ENCODE measurements around the gene TOX2. TPM values are rescaled to one million over a fixed set of nuclear protein-coding genes. Genes with fewer than 3 reads are reported as not detected.

Gene TOX2
- polyA plus RNA-seq, 3 donors, result 2.7 to 3.3 (median 3.2) TPM

DNA sequence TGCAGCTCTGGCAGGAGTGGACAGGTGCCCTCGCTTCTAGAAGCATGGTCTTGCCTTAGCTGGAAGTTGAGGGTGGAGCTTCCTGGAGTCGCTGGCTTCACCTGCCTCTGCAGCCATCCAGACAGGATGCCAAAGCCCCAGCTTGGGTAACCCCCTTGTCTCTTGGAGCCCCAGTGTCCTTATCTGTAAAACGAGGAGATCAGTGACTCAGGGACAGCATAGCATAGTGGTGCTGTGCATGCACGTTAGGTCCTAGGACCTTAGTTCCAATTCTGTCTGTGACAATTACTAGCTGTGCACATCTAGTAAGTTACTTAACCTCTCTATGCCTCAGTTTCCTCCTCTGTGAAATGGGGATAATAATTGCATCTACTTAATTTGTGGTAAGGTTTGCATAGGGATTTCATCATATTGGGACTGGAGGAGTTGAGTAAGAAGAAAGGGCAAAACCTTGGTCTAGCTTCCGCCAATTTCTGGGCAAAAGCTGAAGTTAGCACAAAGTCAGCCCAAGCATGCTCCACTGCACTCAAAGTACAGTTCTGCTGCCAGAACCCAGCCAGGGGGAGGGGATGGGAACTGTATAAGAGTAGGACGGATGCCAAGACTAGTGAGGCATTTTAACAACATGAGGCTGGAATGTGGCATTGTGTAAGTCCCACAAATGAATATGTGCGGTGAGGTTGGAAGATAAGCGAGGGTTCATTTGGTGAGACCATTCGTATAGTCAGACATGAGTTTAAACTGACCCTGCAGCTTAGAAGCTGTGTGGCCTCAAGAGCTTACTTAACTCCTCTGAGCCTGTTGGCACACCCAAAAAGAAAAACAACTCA, 24.5 kb downstream of the TOX2 start:
- DNase-seq (ENCODE audit: low read depth in 3 of 3, low spot score in 2 of 3), result peak in 2 of 3 donors; percentile 37 to 46

GRCh38 chr20:43939762-43940121, 25.1 kb downstream of the TOX2 start:
- no peak for DNase-seq (ENCODE audit: low read depth in 3 of 3, low spot score in 2 of 3)

GRCh38 chr20:43940518-43941225, 26.0 kb downstream of the TOX2 start:
- DNase-seq (ENCODE audit: low read depth in 3 of 3, low spot score in 2 of 3), result no peak

GRCh38 chr20:43941476-43942200, 27.0 kb downstream of the TOX2 start:
- no peak for DNase-seq (ENCODE audit: low read depth in 3 of 3, low spot score in 2 of 3)

GRCh38 chr20:43942201-43942590, 27.5 kb downstream of the TOX2 start:
- DNase-seq (ENCODE audit: low read depth in 3 of 3, low spot score in 2 of 3), result no peak

DNA sequence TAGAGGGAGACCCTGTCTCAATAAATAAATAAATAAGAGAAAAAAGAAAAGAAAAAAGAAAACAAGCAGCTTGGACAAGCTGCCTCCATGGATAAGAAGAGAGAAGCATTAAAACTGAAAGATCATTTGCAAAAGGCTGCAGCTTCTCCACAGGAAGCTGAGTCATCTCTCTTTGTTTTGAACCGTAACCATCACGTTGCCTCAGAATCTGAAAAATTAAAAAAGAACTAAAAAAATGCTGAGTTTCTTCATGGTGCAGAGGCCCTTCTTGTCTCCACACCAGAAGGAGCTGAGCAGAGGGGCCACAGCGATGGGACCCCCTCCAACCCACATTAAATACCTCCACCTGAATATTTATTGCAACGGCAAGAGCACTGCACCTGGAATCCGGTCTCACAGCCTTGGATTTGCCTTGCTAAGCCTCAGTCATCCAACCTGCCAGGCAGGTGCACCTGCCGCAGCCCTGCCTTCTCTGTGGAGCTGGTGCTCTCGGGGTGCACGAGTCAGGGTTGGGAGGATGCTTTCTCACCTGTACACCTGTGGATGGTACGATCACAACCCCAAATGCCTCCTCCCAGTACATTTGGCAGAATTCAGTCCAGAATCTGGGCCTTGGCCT, 28.1 kb downstream of the TOX2 start:
- DNase-seq (ENCODE audit: low read depth in 3 of 3, low spot score in 2 of 3), result no peak

GRCh38 chr20:43943725-43944124, 29.1 kb downstream of the TOX2 start:
- no peak for DNase-seq (ENCODE audit: low read depth in 3 of 3, low spot score in 2 of 3)

- no peak for DNase-seq (ENCODE audit: low read depth in 3 of 3, low spot score in 2 of 3)
Observed at GRCh38 chr20:43944653-43945235, 30.1 kb downstream of the TOX2 start.

- DNase-seq (ENCODE audit: low read depth in 3 of 3, low spot score in 2 of 3), result no peak
Observed at GRCh38 chr20:43945391-43946205, 30.9 kb downstream of the TOX2 start.

- no peak for DNase-seq (ENCODE audit: low read depth in 3 of 3, low spot score in 2 of 3)
Observed at GRCh38 chr20:43946206-43946491, 31.5 kb downstream of the TOX2 start.

DNA sequence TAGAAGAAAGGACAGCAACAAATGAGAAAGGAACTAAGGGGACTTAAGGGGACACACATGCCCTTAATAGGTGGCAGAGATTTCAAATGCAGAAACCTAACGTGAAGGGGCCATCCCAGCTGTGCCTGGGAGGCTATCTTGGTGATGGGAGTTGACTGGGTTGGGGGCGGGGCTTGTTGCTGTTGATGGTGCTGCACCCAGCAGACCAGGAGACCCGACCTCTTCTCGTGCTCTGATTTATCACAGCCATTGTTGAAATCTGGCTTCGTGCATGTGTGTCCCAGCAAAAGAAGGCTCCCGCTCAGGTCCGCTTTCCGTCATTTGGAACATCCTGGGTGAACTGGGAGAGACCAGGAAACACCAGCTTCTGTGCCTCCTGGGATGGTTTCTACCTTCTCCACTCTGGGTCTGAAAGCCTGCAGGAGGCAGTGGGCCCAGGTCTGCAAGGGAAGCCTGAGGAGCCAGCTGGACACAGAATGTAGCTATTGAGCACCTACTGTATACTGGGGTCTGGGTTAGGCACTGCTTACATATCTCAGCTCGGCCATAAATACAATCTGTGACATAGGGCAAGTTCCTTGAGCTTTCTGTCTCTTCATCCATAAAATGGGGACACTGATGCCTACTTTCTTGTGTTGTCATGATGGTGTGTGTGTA, 32.1 kb downstream of the TOX2 start:
- DNase-seq (ENCODE audit: low read depth in 3 of 3, low spot score in 2 of 3), result no peak

DNA sequence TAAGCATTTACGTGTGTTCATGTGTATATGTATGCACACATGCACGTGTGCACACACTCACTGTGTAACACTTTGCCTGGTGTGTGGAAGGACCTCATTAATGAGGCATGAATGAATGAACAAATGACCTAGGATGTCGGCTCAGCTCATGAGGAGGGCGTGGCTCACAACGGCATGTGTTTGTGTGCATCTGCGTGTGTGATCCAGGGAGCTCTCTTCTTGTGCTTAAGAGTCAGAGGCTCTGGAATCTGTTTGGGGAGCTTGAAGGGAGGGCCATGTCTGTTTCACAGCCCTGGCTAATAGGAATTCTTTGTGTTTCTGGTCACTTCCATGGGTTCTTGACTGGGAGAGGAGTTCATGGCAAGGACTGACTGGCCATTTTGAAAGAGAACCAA, 32.7 kb downstream of the TOX2 start:
- no peak for DNase-seq (ENCODE audit: low read depth in 3 of 3, low spot score in 2 of 3)

- DNase-seq (ENCODE audit: low read depth in 3 of 3, low spot score in 2 of 3), result no peak
Observed at GRCh38 chr20:43948455-43948854, 33.8 kb downstream of the TOX2 start.

DNA sequence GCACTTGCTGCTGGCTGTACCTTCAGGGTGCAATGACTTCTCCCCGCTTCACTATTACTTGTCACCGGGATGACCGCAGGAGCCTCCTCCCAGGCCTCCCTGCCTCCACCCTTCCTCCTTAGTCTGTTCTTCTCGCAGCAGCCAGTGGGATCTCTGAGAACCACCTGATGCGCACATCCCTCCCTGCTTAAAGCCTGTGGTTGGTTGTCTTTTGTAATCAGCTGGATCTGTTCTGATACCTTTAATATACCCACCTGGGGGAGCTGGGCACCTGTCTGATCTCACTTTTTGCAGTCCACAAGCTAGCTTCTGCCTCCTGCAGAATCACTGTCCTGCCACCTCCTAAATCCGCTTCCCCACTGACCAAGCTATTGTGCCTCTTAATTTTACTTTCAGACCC, 34.6 kb downstream of the TOX2 start:
- DNase-seq (ENCODE audit: low read depth in 3 of 3, low spot score in 2 of 3), result no peak

GRCh38 chr20:43949741-43950618, 35.3 kb downstream of the TOX2 start:
- no peak for DNase-seq (ENCODE audit: low read depth in 3 of 3, low spot score in 2 of 3)

DNA sequence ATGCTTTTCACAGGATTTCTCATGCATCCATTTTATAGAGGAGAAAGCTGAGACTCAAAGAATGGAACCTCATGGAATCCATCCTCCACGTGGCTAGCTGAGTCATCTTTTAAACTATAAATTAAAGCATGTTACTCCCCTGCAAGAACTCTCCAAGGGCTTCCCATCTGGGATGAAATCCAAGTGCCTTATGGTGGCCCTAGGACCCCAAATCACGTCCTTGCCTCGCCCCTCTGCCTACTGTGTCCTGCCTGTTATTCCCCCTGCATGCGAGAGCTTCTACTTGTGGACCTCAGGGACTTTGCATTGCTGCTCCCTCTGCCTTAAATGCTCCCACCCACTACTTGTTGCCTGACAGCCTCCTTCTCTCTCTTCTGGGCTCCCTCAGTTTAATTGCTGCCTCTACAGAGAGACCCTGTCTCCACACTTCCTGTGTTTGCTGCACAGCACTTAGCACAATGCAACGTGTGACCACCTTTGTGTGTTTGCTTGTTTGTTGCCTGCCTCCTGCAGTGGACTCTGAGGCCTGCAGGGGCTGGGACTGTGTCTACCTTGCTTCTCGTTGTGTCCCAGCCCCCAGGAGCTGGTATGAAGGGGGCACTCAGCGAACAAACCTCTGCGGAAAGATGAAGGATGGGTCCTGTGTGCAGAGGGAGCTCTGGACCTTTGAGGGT, 39.4 kb downstream of the TOX2 start:
- no peak for DNase-seq (ENCODE audit: low read depth in 3 of 3, low spot score in 2 of 3)

- no peak for DNase-seq (ENCODE audit: low read depth in 3 of 3, low spot score in 2 of 3)
Observed at GRCh38 chr20:43954704-43955061, 40.0 kb downstream of the TOX2 start.

GRCh38 chr20:43955062-43955749, 40.6 kb downstream of the TOX2 start:
- no peak for DNase-seq (ENCODE audit: low read depth in 3 of 3, low spot score in 2 of 3)
